Brain microvascular endothelial cell (primary cell): ENCODE measurements around the gene CYP46A1.

Experiments used
- DNase-seq: peaks from one replicate; pipeline ENCODE4 v3.0.0-alpha.2; 2020
- H3K27ac ChIP-seq: fragments of 250-450 bp; sonication (Bioruptor Pico); 2 replicates; pipeline ENCODE4 v1.5.1; 2020; ENCODE audit warnings: mild to moderate bottlenecking, moderate library complexity
- H3K27me3 ChIP-seq: fragments of 250-450 bp; sonication (Bioruptor Pico); replicated peaks from 2 replicates; pipeline ENCODE4 v1.5.1; 2020; ENCODE audit warnings: mild to moderate bottlenecking
- H3K36me3 ChIP-seq: fragments of 250-450 bp; sonication (Bioruptor Pico); replicated peaks from 2 replicates; pipeline ENCODE4 v1.5.1; 2020; ENCODE audit warnings: mild to moderate bottlenecking
- H3K4me3 ChIP-seq: 2 replicates; pipeline ENCODE4 v1.5.1; 2011; ENCODE audit warnings: low read depth, mild to moderate bottlenecking, control low read depth, low read length, moderate library complexity
- in situ Hi-C: cut with HindIII; loops from 2 replicates; pipeline ENCODE4 v1.10.0; 2017; ENCODE audit warnings: low sequenced_read_pairs, low pct_ligation_motif_present
- TF ChIP-seq, protein P1 (sequence below): IDR thresholded peaks from 2 replicates; pipeline ENCODE4 v1.5.1; 2011; ENCODE audit warnings: low read depth, mild to moderate bottlenecking, moderate library complexity, low read length, control low read depth, inconsistent platforms; ENCODE audit errors: missing control alignments

Gene CYP46A1

DNA sequence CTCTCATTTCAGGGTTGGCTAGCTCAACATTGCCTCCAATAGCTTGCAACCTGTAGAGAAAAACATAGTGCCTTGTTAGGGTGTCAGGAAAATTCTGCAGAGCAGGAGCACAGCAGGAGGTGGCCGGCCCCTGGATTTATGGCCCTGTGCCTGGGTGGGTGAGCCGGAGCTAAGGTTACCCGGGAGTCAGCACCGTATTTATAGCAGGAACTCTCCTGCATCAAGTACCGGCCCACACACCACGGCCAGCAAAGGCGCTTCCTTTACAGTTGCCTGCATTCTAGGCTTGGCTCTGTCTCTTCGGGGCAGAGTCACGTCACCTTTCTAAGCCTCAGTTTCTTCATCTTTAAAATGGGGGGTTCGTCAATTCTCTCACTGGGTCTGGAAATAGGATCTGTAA is 56.3 kb downstream of the CYP46A1 start:
- in situ Hi-C loops: no loop called here
- TF ChIP-seq, protein P1, sequence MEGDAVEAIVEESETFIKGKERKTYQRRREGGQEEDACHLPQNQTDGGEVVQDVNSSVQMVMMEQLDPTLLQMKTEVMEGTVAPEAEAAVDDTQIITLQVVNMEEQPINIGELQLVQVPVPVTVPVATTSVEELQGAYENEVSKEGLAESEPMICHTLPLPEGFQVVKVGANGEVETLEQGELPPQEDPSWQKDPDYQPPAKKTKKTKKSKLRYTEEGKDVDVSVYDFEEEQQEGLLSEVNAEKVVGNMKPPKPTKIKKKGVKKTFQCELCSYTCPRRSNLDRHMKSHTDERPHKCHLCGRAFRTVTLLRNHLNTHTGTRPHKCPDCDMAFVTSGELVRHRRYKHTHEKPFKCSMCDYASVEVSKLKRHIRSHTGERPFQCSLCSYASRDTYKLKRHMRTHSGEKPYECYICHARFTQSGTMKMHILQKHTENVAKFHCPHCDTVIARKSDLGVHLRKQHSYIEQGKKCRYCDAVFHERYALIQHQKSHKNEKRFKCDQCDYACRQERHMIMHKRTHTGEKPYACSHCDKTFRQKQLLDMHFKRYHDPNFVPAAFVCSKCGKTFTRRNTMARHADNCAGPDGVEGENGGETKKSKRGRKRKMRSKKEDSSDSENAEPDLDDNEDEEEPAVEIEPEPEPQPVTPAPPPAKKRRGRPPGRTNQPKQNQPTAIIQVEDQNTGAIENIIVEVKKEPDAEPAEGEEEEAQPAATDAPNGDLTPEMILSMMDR: no peak
- H3K27ac ChIP-seq: no peak overlapping the region
- no peak overlapping the region for H3K4me3 ChIP-seq
- H3K27me3 ChIP-seq: no peaks in the 10 kb centered on the region
- no peaks in the 10 kb centered on the region for H3K36me3 ChIP-seq
- DNase-seq: no peak

DNA sequence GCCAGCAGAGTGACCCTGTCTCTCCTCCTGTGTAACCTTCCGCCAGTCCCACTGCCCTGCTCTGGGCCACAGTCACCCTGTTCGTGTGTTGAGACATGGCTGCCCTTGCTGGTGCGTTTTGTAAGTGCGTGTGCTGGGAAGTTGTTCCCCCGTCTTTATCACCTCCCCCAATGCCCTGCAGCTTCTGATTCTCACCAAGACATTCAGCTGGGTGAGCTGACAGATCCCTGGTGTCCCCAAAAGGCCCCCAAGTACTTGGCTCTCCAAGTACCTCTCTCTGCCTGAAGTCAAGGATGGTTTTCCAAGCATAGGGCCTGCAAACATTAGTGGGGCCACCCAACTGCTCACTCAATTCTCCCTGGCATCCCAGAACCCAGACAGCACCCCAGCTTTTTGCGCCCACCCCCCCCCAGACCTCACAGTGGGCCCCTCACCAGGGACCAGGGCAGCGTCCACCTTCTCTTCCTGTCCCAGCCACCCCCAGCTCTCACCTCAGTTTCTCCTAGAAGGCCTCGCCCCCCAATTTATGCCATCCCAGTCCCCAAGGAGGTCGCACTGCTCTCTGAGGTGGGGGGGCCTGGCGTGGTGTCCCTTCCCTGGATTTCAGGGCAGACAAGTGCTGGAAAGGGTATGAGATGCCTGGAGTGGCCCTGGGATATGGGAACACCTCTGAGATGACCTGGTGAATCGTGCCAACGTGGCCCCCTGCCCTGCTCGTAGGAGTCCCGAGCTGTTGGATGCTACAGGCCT is 57.3 kb downstream of the CYP46A1 start:
- Histone ChIP-seq H3K27me3 (no peaks in the 10 kb centered on the region), H3K27ac (no peak overlapping the region), H3K4me3 (no peak overlapping the region), H3K36me3 (no peaks in the 10 kb centered on the region)
- TF ChIP-seq, protein P1: no peak
- in situ Hi-C loops: no loop called here
- DNase-seq: no peak

DNA sequence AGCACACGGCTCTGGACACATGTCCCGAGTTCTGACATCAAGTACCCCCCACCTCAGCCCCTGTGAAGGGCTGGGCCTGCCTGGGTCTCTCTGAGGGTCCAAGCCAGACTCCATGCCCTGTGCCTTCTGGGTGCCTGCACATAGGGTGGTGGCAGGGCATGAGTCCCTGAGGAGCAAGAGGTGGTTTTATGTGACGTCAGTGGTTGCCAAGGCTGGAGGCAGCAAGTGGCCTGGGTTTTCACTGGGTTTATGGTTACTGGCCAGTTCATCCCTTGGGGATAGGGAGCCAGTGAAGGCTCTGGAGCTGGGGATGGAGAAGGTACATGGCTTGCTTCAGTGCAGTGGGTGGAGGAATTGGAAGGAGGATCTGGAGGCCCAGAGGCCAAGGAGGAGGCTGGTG is 58.0 kb downstream of the CYP46A1 start:
- Histone ChIP-seq H3K36me3 (no peaks in the 10 kb centered on the region), H3K4me3 (no peak overlapping the region), H3K27me3 (no peaks in the 10 kb centered on the region), H3K27ac (no peak overlapping the region)
- in situ Hi-C loops: no loop called here
- TF ChIP-seq, protein P1: no peak
- no peak for DNase-seq

DNA sequence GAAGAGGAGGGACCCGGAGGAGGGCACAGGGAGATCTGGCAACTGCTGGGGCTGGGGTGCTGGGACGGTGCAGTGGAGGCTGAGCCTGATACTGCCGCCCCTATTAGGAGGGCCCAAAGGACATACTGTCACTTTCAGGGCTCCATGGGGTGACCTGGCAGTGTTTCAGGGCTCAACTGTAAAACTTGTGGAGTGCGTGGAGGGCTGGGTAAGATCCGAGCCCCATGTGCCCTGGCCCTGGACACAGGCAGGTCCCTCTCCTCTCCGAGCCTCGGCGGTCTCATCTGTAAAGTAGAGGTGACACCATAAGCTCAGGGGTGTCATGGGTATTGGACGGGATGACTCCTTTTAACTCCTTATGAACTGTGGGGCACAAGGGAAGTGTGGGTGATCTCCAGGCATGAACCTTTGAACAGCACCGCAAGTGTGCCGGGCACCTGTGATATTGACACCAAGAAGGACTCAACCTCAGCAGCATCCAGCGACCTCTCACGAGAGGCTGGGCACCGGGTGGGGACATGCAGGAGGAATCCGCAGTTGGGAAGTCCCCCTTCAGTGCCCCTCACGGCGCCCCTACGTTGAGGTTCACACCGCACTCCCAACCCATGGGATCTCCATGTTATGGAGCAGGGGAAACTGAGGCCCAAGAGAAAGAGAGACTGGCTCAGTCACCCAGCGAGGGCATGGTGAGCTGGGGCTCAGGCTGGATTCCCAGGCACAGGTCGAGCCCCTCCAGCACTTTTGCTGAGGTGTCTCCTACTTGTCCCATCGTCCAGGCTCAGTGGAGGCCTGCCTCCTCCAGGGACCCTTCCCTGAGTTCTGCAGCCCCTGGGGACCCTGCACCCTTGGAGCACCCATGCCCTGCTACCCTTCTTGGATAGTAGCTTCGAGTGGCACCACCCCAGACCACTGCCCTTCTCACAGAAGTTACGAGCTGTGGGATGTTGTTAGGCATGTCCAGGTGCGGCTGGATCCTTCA is 58.7 kb downstream of the CYP46A1 start:
- H3K4me3 ChIP-seq: no peak overlapping the region
- no peak for DNase-seq
- H3K27me3 ChIP-seq: no peaks in the 10 kb centered on the region
- TF ChIP-seq, protein P1: no peak
- no peaks in the 10 kb centered on the region for H3K36me3 ChIP-seq
- H3K27ac ChIP-seq: no peak overlapping the region
- in situ Hi-C loops: no loop called here

DNA sequence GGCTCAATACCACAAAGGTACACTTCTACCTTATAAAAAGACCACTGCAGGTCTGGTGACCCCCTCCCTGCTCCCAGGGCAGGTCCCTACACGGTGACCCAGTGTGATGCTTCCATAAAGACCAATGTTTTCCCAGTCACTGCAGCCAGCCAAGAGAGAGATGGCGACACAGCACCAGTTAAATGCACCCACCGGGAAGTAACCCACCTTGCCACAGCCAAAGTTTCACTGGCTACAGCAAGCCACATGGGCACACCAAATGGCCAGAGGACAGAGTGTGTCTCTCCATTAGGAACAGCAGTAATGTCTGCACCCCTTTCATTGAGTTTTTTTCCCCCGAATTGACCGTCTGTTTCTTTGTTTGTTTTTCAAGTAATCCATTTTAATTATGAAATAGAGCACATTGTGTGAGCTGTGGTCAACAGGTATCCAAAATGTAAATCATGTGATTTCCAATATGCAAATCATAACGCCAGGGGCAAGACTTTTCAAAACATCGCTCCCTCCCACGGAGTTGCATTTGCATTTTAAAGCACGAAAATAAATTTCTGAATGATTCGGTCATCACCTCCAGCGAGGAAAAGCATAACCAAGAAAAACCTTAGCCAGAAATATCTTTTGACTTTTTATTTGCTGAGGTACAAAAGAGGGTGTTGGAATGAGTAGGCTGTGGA is 60.2 kb downstream of the CYP46A1 start:
- Histone ChIP-seq H3K27ac (peak overlapping the region; percentile 35), H3K36me3 (no peaks in the 10 kb centered on the region), H3K4me3 (no peak overlapping the region), H3K27me3 (no peaks in the 10 kb centered on the region)
- in situ Hi-C loops: no loop called here
- DNase-seq: no peak
- TF ChIP-seq, protein P1: no peak
